ENCODE measurements around the gene FCER1G. TPM values are rescaled to one million over a fixed set of nuclear protein-coding genes. Genes with fewer than 3 reads are reported as not detected.

Gene FCER1G
- polyA plus RNA-seq, 1 donor: 13.2 TPM

- DNase-seq (ENCODE audit: low read depth): no peak
Measured at GRCh38 chr1:161266202-161266601, 51.1 kb downstream of the FCER1G start.

DNA sequence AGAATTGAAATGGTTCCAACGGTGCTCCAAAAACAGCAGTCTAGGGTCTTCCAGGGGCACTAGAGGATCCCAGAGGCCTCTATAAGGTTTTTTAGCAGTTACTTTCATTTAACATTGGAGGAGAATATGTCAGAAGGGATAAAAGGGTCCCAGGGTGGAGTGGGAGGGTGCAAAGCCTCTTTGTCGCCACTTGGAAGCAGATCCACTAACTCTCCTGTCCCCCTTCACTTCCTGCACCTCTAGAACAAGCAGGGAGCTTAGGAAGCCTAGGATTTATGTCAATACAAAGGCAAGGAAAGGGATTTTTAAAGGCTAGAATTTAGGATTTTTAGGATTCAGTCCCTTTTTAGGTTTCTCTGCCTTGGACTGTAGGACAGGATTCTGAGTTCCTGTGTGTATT is 51.7 kb downstream of the FCER1G start:
- no peak for DNase-seq (ENCODE audit: low read depth)

DNA sequence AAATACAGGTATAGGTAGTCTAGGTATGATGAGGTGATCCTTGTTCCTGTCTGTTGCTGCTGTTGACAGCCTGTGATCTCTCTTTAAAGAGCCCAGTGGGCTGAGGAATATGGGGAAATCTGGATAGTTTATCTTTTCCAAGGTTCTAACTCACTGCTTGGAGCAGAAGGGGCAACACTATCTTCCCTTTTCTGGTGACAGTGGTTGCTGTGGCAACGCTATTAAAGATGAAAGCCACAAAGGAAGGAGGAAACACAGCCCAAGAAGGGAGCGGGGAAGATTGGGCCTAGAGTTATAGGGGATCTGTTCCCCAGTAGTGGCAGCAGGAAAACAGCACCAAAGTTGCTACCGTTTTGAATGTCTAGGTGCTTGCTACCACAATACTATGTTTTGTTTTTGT is 52.2 kb downstream of the FCER1G start:
- DNase-seq (ENCODE audit: low read depth): no peak

Other genes starting within 250 kb of the FCER1G start
- 11.4 TPM for gene F11R, start 194.1 kb upstream of the FCER1G start, polyA plus RNA-seq (ENCODE audit: insufficient read length)
- gene TSTD1, start 176.3 kb upstream of the FCER1G start, polyA plus RNA-seq (ENCODE audit: insufficient read length): 23.6 TPM
- gene USF1, start 169.3 kb upstream of the FCER1G start, polyA plus RNA-seq (ENCODE audit: insufficient read length): 33.5 TPM
- 2.4 TPM for gene ARHGAP30, start 145.4 kb upstream of the FCER1G start, polyA plus RNA-seq (ENCODE audit: insufficient read length)
- 0.09 TPM for gene NECTIN4, start 125.7 kb upstream of the FCER1G start, polyA plus RNA-seq (ENCODE audit: insufficient read length)
- gene KLHDC9, start 116.9 kb upstream of the FCER1G start, polyA plus RNA-seq (ENCODE audit: insufficient read length): 0.57 TPM
- gene PFDN2, start 97.3 kb upstream of the FCER1G start, polyA plus RNA-seq (ENCODE audit: insufficient read length): 68.4 TPM
- 32.7 TPM for gene NIT1, start 97.2 kb upstream of the FCER1G start, polyA plus RNA-seq (ENCODE audit: insufficient read length)
- 47.1 TPM for gene DEDD, start 82.6 kb upstream of the FCER1G start, polyA plus RNA-seq (ENCODE audit: insufficient read length)
- gene UFC1, start 61.3 kb upstream of the FCER1G start, polyA plus RNA-seq (ENCODE audit: insufficient read length): 98.9 TPM
- 26.6 TPM for gene USP21, start 55.8 kb upstream of the FCER1G start, polyA plus RNA-seq (ENCODE audit: insufficient read length)
- gene PPOX, start 48.9 kb upstream of the FCER1G start, polyA plus RNA-seq (ENCODE audit: insufficient read length): 18.2 TPM
- 22.2 TPM for gene B4GALT3, start 37.8 kb upstream of the FCER1G start, polyA plus RNA-seq (ENCODE audit: insufficient read length)
- gene ADAMTS4, start 16.2 kb upstream of the FCER1G start, polyA plus RNA-seq (ENCODE audit: insufficient read length): 11.8 TPM
- gene NDUFS2, start 12.9 kb upstream of the FCER1G start, polyA plus RNA-seq (ENCODE audit: insufficient read length): 142 TPM
- not detected for gene APOA2, start 8.3 kb downstream of the FCER1G start, polyA plus RNA-seq (ENCODE audit: insufficient read length)
- 9.8 TPM for gene TOMM40L, start 10.8 kb downstream of the FCER1G start, polyA plus RNA-seq (ENCODE audit: insufficient read length)
- 0.83 TPM for gene NR1I3, start 22.9 kb downstream of the FCER1G start, polyA plus RNA-seq (ENCODE audit: insufficient read length)
- gene PCP4L1, start 43.5 kb downstream of the FCER1G start, polyA plus RNA-seq (ENCODE audit: insufficient read length): 0.38 TPM
- 12.5 TPM for gene MPZ, start 94.7 kb downstream of the FCER1G start, polyA plus RNA-seq (ENCODE audit: insufficient read length)
- gene SDHC, start 99.1 kb downstream of the FCER1G start, polyA plus RNA-seq (ENCODE audit: insufficient read length): 117 TPM
- gene CFAP126, start 152.6 kb downstream of the FCER1G start, polyA plus RNA-seq (ENCODE audit: insufficient read length): 1.8 TPM

All from forelimb muscle (tissue), 1 donor.